Adrenal gland (tissue), 12 donors: ENCODE measurements around the gene GPR35. TPM values are rescaled to one million over a fixed set of nuclear protein-coding genes. Genes with fewer than 3 reads are reported as not detected.

Experiments used
- DNase-seq, 7 donors: peaks; one replicate each; pipeline ENCODE4 v3.0.0-alpha.2; 2019 to 2020
- H3K27ac ChIP-seq, 5 donors: fragments of 200-600 bp; sonication (generic) in 4 of 5; 1 replicate in 3 of 5; 2 replicates in 2 of 5; pipeline versions ENCODE4 v1.5.1 to v1.8.0; 2016 to 2020; ENCODE audit warnings: mild to moderate bottlenecking in 1 of 5
- H3K27me3 ChIP-seq: fragments of 200-600 bp; 2 replicates; pipeline ENCODE4 v1.8.0; 2021
- H3K36me3 ChIP-seq, 2 donors: fragments of 200-600 bp; replicated peaks in 1 of 2; 1 replicate in 1 of 2; 2 replicates in 1 of 2; pipeline versions ENCODE4 v1.5.1 to v1.8.0; 2018 to 2022
- H3K4me1 ChIP-seq, 2 donors: fragments of 200-600 bp; replicated peaks in 1 of 2; 1 replicate in 1 of 2; 2 replicates in 1 of 2; pipeline versions ENCODE4 v1.5.1 to v1.8.0; 2018 to 2021
- H3K4me3 ChIP-seq, 4 donors: fragments of 200-600 bp; sonication (generic) in 3 of 4; one replicate each; pipeline ENCODE4 v1.5.1; 2016 to 2018
- H3K9me3 ChIP-seq, 3 donors: fragments of 200-600 bp; sonication (generic) in 1 of 3; replicated peaks in 1 of 3; 1 replicate in 2 of 3; 2 replicates in 1 of 3; pipeline versions ENCODE4 v1.5.1 to v1.8.0; 2016 to 2021
- CTCF ChIP-seq, 6 experiments: fragments of 450-650 bp in 4 of 6; fragments of 200-600 bp in 2 of 6; sonication (generic) in 1 of 6; IDR thresholded peaks; 1 replicate in 5 of 6; 2 replicates in 1 of 6; pipeline versions ENCODE4 v1.5.1 to v1.8.0; 2016 to 2021; ENCODE audit warnings: antibody characterized with exemption in 6 of 6, mild to moderate bottlenecking in 2 of 6, moderate library complexity in 1 of 6
- POLR2A ChIP-seq, 2 donors: fragments of 450-650 bp; IDR thresholded peaks; one replicate each; pipeline ENCODE4 v1.6.1; 2017; ENCODE audit warnings: antibody characterized with exemption in 2 of 2, mild to moderate bottlenecking in 2 of 2, moderate library complexity in 1 of 2
- WGBS, 4 donors: extraction: QIAGEN DNeasy Blood & Tissue Kit in 2 of 4; methylation state at CpG; one replicate each; pipeline versions ENCODE4 v1.1.5 to v1.1.7; 2013 to 2017; 5-methylcytosine and 5-hydroxymethylcytosine counted together
- intact Hi-C, 2 donors: fragments of 100-400 bp; cut with DNase I; formaldehyde crosslinking; loops; one replicate each; pipeline versions ENCODE4 v1.14.1 to v1.15.0; 2022 to 2023
- polyA plus RNA-seq, 3 donors: library from polyadenylated mRNA; stranded (reverse); fragments of 200-250 nt in 2 of 3; fragments of 350-450 nt in 1 of 3; fragmentation: Illumina TruSeq in 1 of 3; extraction: RNeasy Lipid Tissue Mini Kit (QIAGEN cat#74804) in 1 of 3; gene quantifications; one replicate each; pipeline ENCODE4 v1.2.3, GENCODE V29; 2013 to 2014
- total RNA-seq, 9 donors: library from RNA; depleted of rRNA in 4 of 9; stranded (reverse); fragments of >200 nt in 4 of 9; fragments of 120-200 nt in 1 of 9; fragmentation: NEBNext Ultra II Directional in 1 of 9; extraction: Animal tissue kit (Norgen Biotek cat#: 25700) in 1 of 9; gene quantifications; one replicate each; pipeline versions ENCODE4 v1.1.0 to v1.2.4, GENCODE V29; 2013 to 2023
- donor health status: healthy with polysubstance abuse.
- donor health status: Bipolar disorder and iron deficiency.
- donor health status: DM: yes; HTN: yes; CAD: no.
- donor health status: DM: no; HTN: no; CAD: no.
- donor health status: DM: no; HTN: no; CAD: no.
- donor health status: DM: yes; HTN: yes; CAD: no.

GPR35 gene
- total and polyA plus RNA-seq, 12 donors, result 0.07 to 5.7 (median 1.0) TPM; not detected in 1

GRCh38 chr2:240603846-240604245 is 21.4 kb upstream of the GPR35 start:
- intact Hi-C loops, result no loop called here
- Histone ChIP-seq H3K9me3 (no peaks in the 10 kb centered on the region), H3K4me3 (no peak overlapping the region), H3K4me1 (no peaks in the 10 kb centered on the region), H3K36me3 (peaks cover 0 to 5% of the 10 kb centered on the region in 2 donors), H3K27ac (no peak overlapping the region), H3K27me3 (no peaks in the 10 kb centered on the region)
- TF ChIP-seq POLR2A (IDR thresholded peaks at IDR 0.05), result no peak
- no peak for TF ChIP-seq CTCF (IDR thresholded peaks at IDR 0.05)
- DNase-seq, result peak in 1 of 7 donors; percentile 4
- WGBS, 4 donors, result 87 to 95% (median 93%) methylated on average over 9 to 10 of the region's 10 CpGs

DNA sequence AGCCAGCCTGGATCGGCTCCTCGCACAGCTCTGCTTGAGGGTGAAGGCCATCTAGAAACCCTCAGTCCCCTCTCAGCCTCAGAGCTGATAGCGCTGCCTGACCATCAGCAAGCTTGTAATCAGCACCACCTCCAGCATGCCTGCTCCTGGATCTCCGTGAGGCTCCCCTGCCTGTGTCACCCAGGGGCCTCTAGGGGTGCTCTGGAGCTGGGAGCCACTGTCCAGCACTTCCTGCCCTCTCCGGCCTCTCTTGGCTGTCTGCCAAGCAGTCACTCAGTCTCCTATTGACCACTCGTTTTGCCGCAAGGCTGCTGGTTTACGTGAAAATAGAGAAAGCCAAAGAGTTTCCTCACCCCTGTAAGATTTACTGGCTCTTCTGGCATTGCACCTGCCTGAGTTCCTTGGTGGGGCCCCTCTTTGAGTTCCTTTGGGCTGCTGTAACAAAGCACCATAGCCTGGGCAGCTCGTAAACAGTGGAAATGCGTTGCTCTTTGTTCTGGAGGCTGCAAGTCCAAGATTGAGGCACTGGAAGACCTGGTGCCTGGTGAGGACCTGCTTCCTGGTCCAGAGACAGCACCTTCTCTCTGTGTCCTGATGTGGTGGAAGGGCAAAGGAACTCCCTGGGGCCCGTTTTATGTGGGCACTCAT is 20.9 kb upstream of the GPR35 start:
- peak; percentile 70 to 93 (median 89) for DNase-seq
- Histone ChIP-seq H3K9me3 (no peaks in the 10 kb centered on the region), H3K4me3 (no peak overlapping the region), H3K4me1 (no peaks in the 10 kb centered on the region), H3K27me3 (no peaks in the 10 kb centered on the region), H3K27ac (no peak overlapping the region), H3K36me3 (peaks cover 0 to 2% of the 10 kb centered on the region in 2 donors)
- WGBS, 4 donors, result 25 to 37% (median 31%) methylated on average over 9 to 11 of the region's 11 CpGs
- intact Hi-C loops, result no loop called here
- TF ChIP-seq POLR2A (IDR thresholded peaks at IDR 0.05) (no peak), CTCF (IDR thresholded peaks at IDR 0.05) (peak; percentile 54 to 73 (median 66))

GRCh38 chr2:240604939-240605716 is 20.2 kb upstream of the GPR35 start:
- no peaks in the 10 kb centered on the region for H3K27me3 ChIP-seq
- H3K9me3 ChIP-seq, result no peaks in the 10 kb centered on the region
- no peaks in the 10 kb centered on the region for H3K4me1 ChIP-seq
- H3K27ac ChIP-seq, result no peak overlapping the region
- no peaks in the 10 kb centered on the region for H3K36me3 ChIP-seq
- no peak overlapping the region for H3K4me3 ChIP-seq
- TF ChIP-seq CTCF (IDR thresholded peaks at IDR 0.05) (no peak), POLR2A (IDR thresholded peaks at IDR 0.05) (no peak)
- intact Hi-C loops, result no loop called here
- DNase-seq, result peak in 1 of 7 donors; percentile 10
- 88 to 92% (median 90%) methylated on average over 18 to 19 of the region's 19 CpGs for WGBS, 4 donors

- no peaks in the 10 kb centered on the region for H3K4me1 ChIP-seq
- no peaks in the 10 kb centered on the region for H3K27me3 ChIP-seq
- 81 to 98% (median 89%) methylated on average over 9 to 12 of the region's 12 CpGs for WGBS, 4 donors
- no peak overlapping the region for H3K4me3 ChIP-seq
- no peak overlapping the region for H3K27ac ChIP-seq
- peak in 1 of 7 donors; percentile 6 for DNase-seq
- TF ChIP-seq CTCF (IDR thresholded peaks at IDR 0.05) (no peak), POLR2A (IDR thresholded peaks at IDR 0.05) (no peak)
- no peaks in the 10 kb centered on the region for H3K36me3 ChIP-seq
- H3K9me3 ChIP-seq, result no peaks in the 10 kb centered on the region
- intact Hi-C loops, result no loop called here
Observed at GRCh38 chr2:240605867-240606743, 19.2 kb upstream of the GPR35 start.
